Neural cell (in vitro differentiated cells): Measurements from ENCODE around the gene EXOC6B. TPM values are rescaled to one million over a fixed set of nuclear protein-coding genes. Genes with fewer than 3 reads are reported as not detected.
A peak's percentile ranks its signal among the peaks of the same experiment; 100 is the strongest.

Experiments
- H2AFZ ChIP-seq: fragments of 200-600, 300-800 bp; sonication (generic), shearing (Covaris generic); 2 replicates; pipeline ENCODE4 v1.6.0; 2014; ENCODE audit warnings: low read depth, mild to moderate bottlenecking, antibody characterized with exemption, low read length, moderate library complexity
- H3F3A ChIP-seq: fragments of 200-600 bp; shearing (Covaris generic); 2 replicates; pipeline ENCODE4 v1.6.1; 2016; ENCODE audit warnings: mild to moderate bottlenecking, moderate library complexity, mixed read lengths, antibody characterized with exemption, low read length; ENCODE audit not compliant: insufficient read depth, poor library complexity, severe bottlenecking
- H3K27ac ChIP-seq: fragments of 200-600, 300-800 bp; sonication (generic), shearing (Covaris generic); 2 replicates; pipeline ENCODE4 v1.5.1; 2014; ENCODE audit warnings: mild to moderate bottlenecking, low read length, moderate library complexity
- H3K27me3 ChIP-seq: fragments of 300-800, 200-600 bp; sonication (generic), shearing (Covaris generic); 2 replicates; pipeline ENCODE4 v1.6.0; 2014; ENCODE audit warnings: mild to moderate bottlenecking, low read depth, low read length, moderate library complexity; ENCODE audit not compliant: insufficient read depth
- H3K36me3 ChIP-seq: fragments of 300-800, 200-600 bp; sonication (generic), shearing (Covaris generic); 2 replicates; pipeline ENCODE4 v1.5.1; 2014; ENCODE audit warnings: mild to moderate bottlenecking, antibody characterized with exemption, low read length, moderate library complexity; ENCODE audit not compliant: insufficient read depth
- H3K4me2 ChIP-seq: fragments of 300-800, 200-600 bp; sonication (generic), shearing (Covaris generic); 2 replicates; pipeline ENCODE4 v1.6.0; 2014; ENCODE audit warnings: mild to moderate bottlenecking, low read length
- H3K4me3 ChIP-seq: fragments of 300-800, 200-600 bp; sonication (generic), shearing (Covaris generic); 2 replicates; pipeline ENCODE4 v1.5.1; 2014; ENCODE audit warnings: mild to moderate bottlenecking, low read length, moderate library complexity
- H3K79me2 ChIP-seq: fragments of 200-600 bp; shearing (Covaris generic); replicated peaks from 2 replicates; pipeline ENCODE4 v1.6.0; 2014; ENCODE audit warnings: mild to moderate bottlenecking, low read length, moderate library complexity; ENCODE audit not compliant: insufficient read depth
- H3K9ac ChIP-seq: fragments of 300-800, 200-600 bp; sonication (generic), shearing (Covaris generic); 2 replicates; pipeline ENCODE4 v1.6.1; 2016; ENCODE audit warnings: mild to moderate bottlenecking, low read length, mixed read lengths
- H3K9me2 ChIP-seq: fragments of 200-600 bp; shearing (Covaris generic); 2 replicates; pipeline ENCODE4 v1.6.1; 2016; ENCODE audit warnings: mild to moderate bottlenecking, low read length, mixed read lengths; ENCODE audit not compliant: insufficient read depth
- H3K9me3 ChIP-seq: fragments of 200-600, 300-800 bp; sonication (generic), shearing (Covaris generic); 2 replicates; pipeline ENCODE4 v1.6.1; 2016; ENCODE audit warnings: mild to moderate bottlenecking, mixed run types, low read length, moderate library complexity, mixed read lengths
- H4K20me1 ChIP-seq: fragments of 200-600 bp; shearing (Covaris generic); 2 replicates; pipeline ENCODE4 v1.6.1; 2016; ENCODE audit warnings: mild to moderate bottlenecking, mixed run types; ENCODE audit not compliant: insufficient read depth
- EP300 ChIP-seq: fragments of 450-650 bp; conservative IDR thresholded peaks from 2 replicates; pipeline ENCODE4 v1.6.1; 2014; ENCODE audit warnings: antibody characterized with exemption, mild to moderate bottlenecking, moderate library complexity; ENCODE audit not compliant: poor library complexity, severe bottlenecking
- EZH2 ChIP-seq: fragments of 200-600, 300-800 bp; shearing (Covaris generic), sonication (generic); IDR thresholded peaks from 2 replicates; pipeline ENCODE4 v1.6.1; 2014; ENCODE audit warnings: antibody characterized with exemption, low read length, borderline replicate concordance, mild to moderate bottlenecking; ENCODE audit not compliant: insufficient read depth, poor library complexity, severe bottlenecking
- MXI1 ChIP-seq: fragments of 450-650 bp; conservative IDR thresholded peaks from 2 replicates; pipeline ENCODE4 v1.6.1; 2014; ENCODE audit warnings: antibody characterized with exemption, mild to moderate bottlenecking; ENCODE audit not compliant: poor library complexity, severe bottlenecking
- POLR2AphosphoS5 ChIP-seq: IDR thresholded peaks from 2 replicates; pipeline ENCODE4 v1.6.1; 2012
- RAD21 ChIP-seq: fragments of 450-650 bp; conservative IDR thresholded peaks from 2 replicates; pipeline ENCODE4 v1.6.1; 2014; ENCODE audit warnings: antibody characterized with exemption, mild to moderate bottlenecking, moderate library complexity
- SMC3 ChIP-seq: fragments of 450-650 bp; conservative IDR thresholded peaks from 2 replicates; pipeline ENCODE4 v1.6.1; 2014; ENCODE audit warnings: antibody characterized with exemption, mild to moderate bottlenecking, moderate library complexity; ENCODE audit not compliant: poor library complexity
- TAF1 ChIP-seq: IDR thresholded peaks from 2 replicates; pipeline ENCODE4 v1.6.1; 2012; ENCODE audit warnings: low read depth
- polyA plus RNA-seq: library from polyadenylated mRNA; depleted of rRNA; stranded (reverse); fragments of >200 nt; gene quantifications from 2 replicates; pipeline ENCODE4 v1.2.3, GENCODE V29; 2014
- TF ChIP-seq, protein P1 (sequence below): fragments of 450-650 bp; IDR thresholded peaks from 2 replicates; pipeline ENCODE4 v1.5.1; 2014; ENCODE audit warnings: antibody characterized with exemption, mild to moderate bottlenecking, moderate library complexity; ENCODE audit not compliant: poor library complexity, severe bottlenecking
- TF ChIP-seq, protein P2 (sequence below): IDR thresholded peaks from 2 replicates; pipeline ENCODE4 v1.6.1; 2012; ENCODE audit warnings: borderline replicate concordance

The EXOC6B gene
- polyA plus RNA-seq, 1 donor from 2014 or later, result 23.4 TPM

DNA sequence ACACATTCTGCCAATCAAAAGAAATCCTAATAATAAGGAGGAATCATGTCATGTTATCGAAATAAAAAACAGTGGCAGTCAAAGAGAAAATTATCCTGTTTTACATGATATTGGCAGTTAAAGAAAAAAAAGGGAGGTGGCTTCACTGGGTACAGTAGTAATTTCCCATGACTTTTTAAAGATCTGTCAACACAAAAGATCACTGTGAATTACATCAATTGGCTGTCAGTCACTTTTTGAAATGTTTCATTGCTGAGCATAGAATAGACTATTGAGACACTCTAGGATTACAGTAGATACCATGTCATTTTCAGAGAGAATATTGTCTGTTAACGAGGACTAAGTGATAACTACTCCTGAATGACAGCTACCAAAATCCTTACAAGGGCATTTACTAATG lies 342.5 kb downstream of the EXOC6B start:
- H2AFZ ChIP-seq, result no peak overlapping the region
- TF ChIP-seq RAD21 (no peak), EZH2 (no peak), EP300 (peak; percentile 98), SMC3 (no peak), MXI1 (no peak), TAF1 (no peak), POLR2AphosphoS5 (peak; percentile 91)
- TF ChIP-seq, protein P1, sequence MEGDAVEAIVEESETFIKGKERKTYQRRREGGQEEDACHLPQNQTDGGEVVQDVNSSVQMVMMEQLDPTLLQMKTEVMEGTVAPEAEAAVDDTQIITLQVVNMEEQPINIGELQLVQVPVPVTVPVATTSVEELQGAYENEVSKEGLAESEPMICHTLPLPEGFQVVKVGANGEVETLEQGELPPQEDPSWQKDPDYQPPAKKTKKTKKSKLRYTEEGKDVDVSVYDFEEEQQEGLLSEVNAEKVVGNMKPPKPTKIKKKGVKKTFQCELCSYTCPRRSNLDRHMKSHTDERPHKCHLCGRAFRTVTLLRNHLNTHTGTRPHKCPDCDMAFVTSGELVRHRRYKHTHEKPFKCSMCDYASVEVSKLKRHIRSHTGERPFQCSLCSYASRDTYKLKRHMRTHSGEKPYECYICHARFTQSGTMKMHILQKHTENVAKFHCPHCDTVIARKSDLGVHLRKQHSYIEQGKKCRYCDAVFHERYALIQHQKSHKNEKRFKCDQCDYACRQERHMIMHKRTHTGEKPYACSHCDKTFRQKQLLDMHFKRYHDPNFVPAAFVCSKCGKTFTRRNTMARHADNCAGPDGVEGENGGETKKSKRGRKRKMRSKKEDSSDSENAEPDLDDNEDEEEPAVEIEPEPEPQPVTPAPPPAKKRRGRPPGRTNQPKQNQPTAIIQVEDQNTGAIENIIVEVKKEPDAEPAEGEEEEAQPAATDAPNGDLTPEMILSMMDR, result no peak
- TF ChIP-seq, protein P2, sequence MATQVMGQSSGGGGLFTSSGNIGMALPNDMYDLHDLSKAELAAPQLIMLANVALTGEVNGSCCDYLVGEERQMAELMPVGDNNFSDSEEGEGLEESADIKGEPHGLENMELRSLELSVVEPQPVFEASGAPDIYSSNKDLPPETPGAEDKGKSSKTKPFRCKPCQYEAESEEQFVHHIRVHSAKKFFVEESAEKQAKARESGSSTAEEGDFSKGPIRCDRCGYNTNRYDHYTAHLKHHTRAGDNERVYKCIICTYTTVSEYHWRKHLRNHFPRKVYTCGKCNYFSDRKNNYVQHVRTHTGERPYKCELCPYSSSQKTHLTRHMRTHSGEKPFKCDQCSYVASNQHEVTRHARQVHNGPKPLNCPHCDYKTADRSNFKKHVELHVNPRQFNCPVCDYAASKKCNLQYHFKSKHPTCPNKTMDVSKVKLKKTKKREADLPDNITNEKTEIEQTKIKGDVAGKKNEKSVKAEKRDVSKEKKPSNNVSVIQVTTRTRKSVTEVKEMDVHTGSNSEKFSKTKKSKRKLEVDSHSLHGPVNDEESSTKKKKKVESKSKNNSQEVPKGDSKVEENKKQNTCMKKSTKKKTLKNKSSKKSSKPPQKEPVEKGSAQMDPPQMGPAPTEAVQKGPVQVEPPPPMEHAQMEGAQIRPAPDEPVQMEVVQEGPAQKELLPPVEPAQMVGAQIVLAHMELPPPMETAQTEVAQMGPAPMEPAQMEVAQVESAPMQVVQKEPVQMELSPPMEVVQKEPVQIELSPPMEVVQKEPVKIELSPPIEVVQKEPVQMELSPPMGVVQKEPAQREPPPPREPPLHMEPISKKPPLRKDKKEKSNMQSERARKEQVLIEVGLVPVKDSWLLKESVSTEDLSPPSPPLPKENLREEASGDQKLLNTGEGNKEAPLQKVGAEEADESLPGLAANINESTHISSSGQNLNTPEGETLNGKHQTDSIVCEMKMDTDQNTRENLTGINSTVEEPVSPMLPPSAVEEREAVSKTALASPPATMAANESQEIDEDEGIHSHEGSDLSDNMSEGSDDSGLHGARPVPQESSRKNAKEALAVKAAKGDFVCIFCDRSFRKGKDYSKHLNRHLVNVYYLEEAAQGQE, result no peak
- no peaks in the 10 kb centered on the region for H3K27me3 ChIP-seq
- no peaks in the 10 kb centered on the region for H3K36me3 ChIP-seq
- H3K79me2 ChIP-seq, result no peaks in the 10 kb centered on the region
- H3K4me2 ChIP-seq, result no peak overlapping the region
- no peaks in the 10 kb centered on the region for H3K9me2 ChIP-seq
- no peak overlapping the region for H3K4me3 ChIP-seq
- H4K20me1 ChIP-seq, result no peaks in the 10 kb centered on the region
- H3K27ac ChIP-seq, result no peak overlapping the region
- H3K9me3 ChIP-seq, result no peaks in the 10 kb centered on the region
- no peak overlapping the region for H3K9ac ChIP-seq
- peaks cover 4% of the 10 kb centered on the region for H3F3A ChIP-seq

DNA sequence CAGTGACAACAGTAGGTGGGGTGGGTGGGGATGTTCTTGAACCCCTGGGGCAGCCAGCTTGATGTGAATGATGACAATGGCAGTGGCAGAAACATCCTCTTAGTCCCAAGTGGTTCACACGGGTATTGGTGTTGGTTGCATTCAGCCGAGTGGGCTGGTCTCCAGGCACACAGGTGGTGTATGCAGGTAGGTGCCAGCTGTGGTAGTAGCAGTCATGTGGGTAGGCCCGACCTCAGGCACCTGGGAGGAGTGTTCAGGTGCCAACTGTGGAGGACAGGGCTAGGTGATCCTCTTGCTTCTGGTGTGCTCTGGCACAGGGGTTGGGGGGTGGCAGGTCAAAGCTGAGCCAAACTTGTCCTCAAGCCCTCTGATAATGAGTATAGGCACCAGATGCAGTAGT lies 350.6 kb downstream of the EXOC6B start:
- Histone ChIP-seq H3K4me2 (no peak overlapping the region), H3K79me2 (no peaks in the 10 kb centered on the region), H3F3A (no peaks in the 10 kb centered on the region), H3K9ac (no peak overlapping the region), H3K27me3 (no peaks in the 10 kb centered on the region), H2AFZ (no peak overlapping the region), H3K4me3 (no peak overlapping the region), H3K36me3 (peaks cover 7% of the 10 kb centered on the region), H3K9me2 (no peaks in the 10 kb centered on the region), H3K9me3 (no peaks in the 10 kb centered on the region), H3K27ac (no peak overlapping the region), H4K20me1 (no peaks in the 10 kb centered on the region)
- TF ChIP-seq, protein P1, result no peak
- TF ChIP-seq EP300, result no peak
- TF ChIP-seq MXI1, result no peak
- no peak for TF ChIP-seq TAF1
- TF ChIP-seq EZH2, result no peak
- TF ChIP-seq RAD21, result no peak
- TF ChIP-seq SMC3, result no peak
- TF ChIP-seq, protein P2, result no peak
- no peak for TF ChIP-seq POLR2AphosphoS5
